H1 (cell line): Measurements from ENCODE around the gene SLC34A1.
A peak's percentile ranks its signal among the peaks of the same experiment; 100 is the strongest.

Experiments used
- CEBPB ChIP-seq: IDR thresholded peaks from 2 replicates; pipeline ENCODE4 v1.6.1; 2012; ENCODE audit warnings: low read depth, low read length
- CTCF ChIP-seq, 3 experiments: IDR thresholded peaks; 1 replicate in 2 of 3; 2 replicates in 1 of 3; pipeline versions ENCODE4 v1.5.1 to v1.6.1; 2011; ENCODE audit warnings: low read length in 3 of 3, mild to moderate bottlenecking in 3 of 3, inconsistent platforms in 2 of 3, low read depth in 1 of 3, moderate library complexity in 1 of 3; ENCODE audit not compliant: insufficient read depth in 1 of 3; ENCODE audit errors: control extremely low read depth in 1 of 3
- EP300 ChIP-seq, 2 experiments: IDR thresholded peaks; 1 replicate in 1 of 2; 2 replicates in 1 of 2; pipeline ENCODE4 v1.6.1; 2011 to 2012; ENCODE audit warnings: low read depth in 2 of 2, low read length in 2 of 2, mild to moderate bottlenecking in 2 of 2, borderline replicate concordance in 1 of 2, inconsistent platforms in 1 of 2, moderate library complexity in 1 of 2
- GABPA ChIP-seq: IDR thresholded peaks from 2 replicates; pipeline ENCODE4 v1.6.1; 2011; ENCODE audit warnings: mild to moderate bottlenecking, low read length, moderate library complexity, borderline replicate concordance; ENCODE audit not compliant: insufficient read depth
- HDAC2 ChIP-seq, 2 experiments: fragments of 300-600 bp in 1 of 2; sonication (generic) in 1 of 2; IDR thresholded peaks; 2 replicates each; pipeline ENCODE4 v1.6.1; 2011 to 2012; ENCODE audit warnings: low read depth in 2 of 2, low read length in 2 of 2, mild to moderate bottlenecking in 2 of 2, moderate library complexity in 2 of 2, borderline replicate concordance in 1 of 2, inconsistent platforms in 1 of 2
- POLR2AphosphoS5 ChIP-seq: IDR thresholded peaks from 2 replicates; pipeline ENCODE4 v1.6.1; 2011; ENCODE audit warnings: low read depth, low read length
- RXRA ChIP-seq: IDR thresholded peaks from 2 replicates; pipeline ENCODE4 v1.6.1; 2011; ENCODE audit warnings: low read depth, mild to moderate bottlenecking, low read length, moderate library complexity; ENCODE audit not compliant: insufficient read depth
- SP1 ChIP-seq: IDR thresholded peaks from 2 replicates; pipeline ENCODE4 v1.6.1; 2011; ENCODE audit warnings: low read depth, low read length

GRCh38 chr5:177431317-177432142 is 47.3 kb downstream of the SLC34A1 start:
- TF ChIP-seq HDAC2 (IDR thresholded peaks at IDR 0.05; ENCODE audit: borderline replicate concordance in 1 of 2, low read depth in 2 of 2, low read length in 2 of 2), result no peak
- no peak for TF ChIP-seq RXRA
- peak; percentile 10; the same call in 1 of the 2 replicates for TF ChIP-seq POLR2AphosphoS5
- no peak for TF ChIP-seq CTCF (IDR thresholded peaks at IDR 0.05; ENCODE audit: control extremely low read depth in 1 of 3, insufficient read depth in 1 of 3, low read depth in 1 of 3, low read length in 3 of 3)
- TF ChIP-seq SP1, result no peak
- TF ChIP-seq EP300 (IDR thresholded peaks at IDR 0.05; ENCODE audit: borderline replicate concordance in 1 of 2, low read depth in 2 of 2, low read length in 2 of 2), result no peak
- TF ChIP-seq GABPA, result no peak
- TF ChIP-seq CEBPB, result no peak
